ENCODE measurements around the gene KIF5A. TPM values are rescaled to one million over a fixed set of nuclear protein-coding genes. Genes with fewer than 3 reads are reported as not detected.

Gene KIF5A
- polyA plus RNA-seq, 1 of the 3 experiments (the other 2 are of a cell fraction), result 6.2 TPM

- TF ChIP-seq ZBTB33 (IDR thresholded peaks at IDR 0.05; ENCODE audit: borderline replicate concordance, low read depth), result no peak
- TF ChIP-seq SMC3 (IDR thresholded peaks at IDR 0.05; ENCODE audit: low read depth, low read length), result no peak
- no peak for TF ChIP-seq GATA2 (CRISPR knock-in tag; IDR thresholded peaks at IDR 0.05)
- TF ChIP-seq FOXM1 (IDR thresholded peaks at IDR 0.05; ENCODE audit: low read depth), result no peak
These were observed 22.7 kb upstream of the KIF5A start (continued) for GRCh38 chr12:57527184-57527583.

GRCh38 chr12:57528176-57528575 lies 21.7 kb upstream of the KIF5A start:
- Histone ChIP-seq H3K27ac (ENCODE audit: low read depth in 2 of 2, low read length in 1 of 2) (no peak overlapping the region), H4K20me1 (ENCODE audit: insufficient read depth) (peaks cover 9% of the 10 kb centered on the region; the same call in 1 of the 2 replicates), H3K27me3 (ENCODE audit: insufficient read depth) (no peaks in the 10 kb centered on the region), H3K9me2 (no peaks in the 10 kb centered on the region), H3K4me3 (ENCODE audit: low read depth in 2 of 2, low read length in 1 of 2) (no peak overlapping the region), H2AFZ (ENCODE audit: low read depth) (no peak overlapping the region), H3K4me2 (no peak overlapping the region), H3K9ac (no peak overlapping the region), H3K36me3 (replicated peaks in 1 of 2; ENCODE audit: control insufficient read depth in 1 of 2, insufficient read depth in 2 of 2, low read length in 1 of 2) (peaks cover 40 to 88% of the 10 kb centered on the region in 2 experiments), H3F3A (replicated peaks; ENCODE audit: insufficient read depth) (peaks cover 20% of the 10 kb centered on the region), H3K9me3 (no peaks in the 10 kb centered on the region), H3K4me1 (ENCODE audit: control insufficient read depth in 1 of 2, insufficient read depth in 2 of 2, low read depth in 1 of 2, low read length in 1 of 2) (peaks cover 6 to 19% of the 10 kb centered on the region in 2 experiments), H3K79me2 (ENCODE audit: insufficient read depth) (peaks cover 27% of the 10 kb centered on the region)
- POLR2A ChIA-PET, result interaction anchor here (1.1 to 1.8 kb wide), 2 partner anchors 10 to 11 kb away, joined by 4 to 5 read pairs; no protein-coding TSS in a partner anchor
- TF ChIP-seq IRF3 (IDR thresholded peaks at IDR 0.05; ENCODE audit: low read depth, low read length) (no peak), CHD2 (IDR thresholded peaks at IDR 0.05; ENCODE audit: low read length, partially characterized antibody) (no peak), MAX (IDR thresholded peaks at IDR 0.05; ENCODE audit: low read depth) (no peak), ZBTB33 (IDR thresholded peaks at IDR 0.05; ENCODE audit: borderline replicate concordance, low read depth) (no peak), RAD21 (IDR thresholded peaks at IDR 0.05; ENCODE audit: low read length) (no peak), GABPA (IDR thresholded peaks at IDR 0.05; ENCODE audit: low read depth) (no peak)
- CTCF ChIA-PET, result interaction anchor here (1.5 kb wide), 1 partner anchor 12 kb away, joined by 4 read pairs; no protein-coding TSS in a partner anchor
- WGBS (ENCODE audit: low lambda C conversion rate), result 92% methylated on average over 11 of the region's 12 CpGs
- DNase-seq, result no peak
